Keratinocyte (primary cell): ENCODE measurements around the gene ATP6V0A4.

Source experiments
- EZH2 ChIP-seq: IDR thresholded peaks from one replicate; pipeline ENCODE4 v1.6.1; 2012; ENCODE audit warnings: inconsistent platforms, mild to moderate bottlenecking, low read length, moderate library complexity
- TF ChIP-seq, protein P1 (sequence below), 3 experiments: IDR thresholded peaks in 1 of 3; conservative IDR thresholded peaks in 1 of 3; optimal IDR thresholded peaks in 1 of 3; 2 replicates in 2 of 3; 3 replicates in 1 of 3; pipeline versions ENCODE3 to v1.5.1; 2011; ENCODE audit warnings: low read length in 3 of 3, mild to moderate bottlenecking in 3 of 3, moderate library complexity in 2 of 3, control low read depth in 1 of 3, inconsistent platforms in 1 of 3; ENCODE audit not compliant: insufficient read depth in 2 of 3; ENCODE audit errors: extremely low read depth in 1 of 3

- TF ChIP-seq, protein P1, sequence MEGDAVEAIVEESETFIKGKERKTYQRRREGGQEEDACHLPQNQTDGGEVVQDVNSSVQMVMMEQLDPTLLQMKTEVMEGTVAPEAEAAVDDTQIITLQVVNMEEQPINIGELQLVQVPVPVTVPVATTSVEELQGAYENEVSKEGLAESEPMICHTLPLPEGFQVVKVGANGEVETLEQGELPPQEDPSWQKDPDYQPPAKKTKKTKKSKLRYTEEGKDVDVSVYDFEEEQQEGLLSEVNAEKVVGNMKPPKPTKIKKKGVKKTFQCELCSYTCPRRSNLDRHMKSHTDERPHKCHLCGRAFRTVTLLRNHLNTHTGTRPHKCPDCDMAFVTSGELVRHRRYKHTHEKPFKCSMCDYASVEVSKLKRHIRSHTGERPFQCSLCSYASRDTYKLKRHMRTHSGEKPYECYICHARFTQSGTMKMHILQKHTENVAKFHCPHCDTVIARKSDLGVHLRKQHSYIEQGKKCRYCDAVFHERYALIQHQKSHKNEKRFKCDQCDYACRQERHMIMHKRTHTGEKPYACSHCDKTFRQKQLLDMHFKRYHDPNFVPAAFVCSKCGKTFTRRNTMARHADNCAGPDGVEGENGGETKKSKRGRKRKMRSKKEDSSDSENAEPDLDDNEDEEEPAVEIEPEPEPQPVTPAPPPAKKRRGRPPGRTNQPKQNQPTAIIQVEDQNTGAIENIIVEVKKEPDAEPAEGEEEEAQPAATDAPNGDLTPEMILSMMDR (optimal IDR thresholded peaks at IDR 0.05 in 1 of 3, IDR thresholded peaks at IDR 0.05 in 1 of 3, conservative IDR thresholded peaks at IDR 0.05 in 1 of 3; ENCODE audit: extremely low read depth in 1 of 3, insufficient read depth in 2 of 3, low read length in 3 of 3), result no peak
- no peak for TF ChIP-seq EZH2
Measured at GRCh38 chr7:138705167-138705566, 92.8 kb downstream of the ATP6V0A4 start.
